A204.1 (cell line): ENCODE measurements around the gene APC.

Experiments used
- FAIRE-seq: peaks from 2 replicates; lab custom pipeline; 2012; peaks lifted over from hg19 to GRCh38; lab: Jason Lieb, UNC

The APC gene

DNA sequence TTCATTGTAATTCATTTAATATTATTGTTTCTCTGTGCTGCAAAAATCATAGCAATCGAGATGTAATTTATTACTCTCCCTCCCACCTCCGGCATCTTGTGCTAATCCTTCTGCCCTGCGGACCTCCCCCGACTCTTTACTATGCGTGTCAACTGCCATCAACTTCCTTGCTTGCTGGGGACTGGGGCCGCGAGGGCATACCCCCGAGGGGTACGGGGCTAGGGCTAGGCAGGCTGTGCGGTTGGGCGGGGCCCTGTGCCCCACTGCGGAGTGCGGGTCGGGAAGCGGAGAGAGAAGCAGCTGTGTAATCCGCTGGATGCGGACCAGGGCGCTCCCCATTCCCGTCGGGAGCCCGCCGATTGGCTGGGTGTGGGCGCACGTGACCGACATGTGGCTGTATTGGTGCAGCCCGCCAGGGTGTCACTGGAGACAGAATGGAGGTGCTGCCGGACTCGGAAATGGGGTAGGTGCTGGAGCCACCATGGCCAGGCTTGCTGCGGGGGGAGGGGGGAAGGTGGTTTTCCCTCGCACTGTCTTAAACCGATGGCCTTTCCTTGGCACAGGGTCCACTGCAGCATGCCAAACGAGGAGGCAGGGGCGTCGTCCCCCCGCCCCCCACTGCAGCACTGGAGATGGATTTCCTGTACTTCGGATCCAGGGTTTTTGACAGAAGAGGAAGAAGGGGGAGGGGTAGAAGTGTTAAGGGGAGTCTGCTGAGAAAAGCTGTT, at the start of gene APC:
Gene APC (plus strand): TSS at position 423 of the 728 bp plus-strand sequence. CDS start 17,006 bp downstream, outside the sequence.
- no peak for FAIRE-seq

GRCh38 chr5:112689155-112689909, 48.4 kb upstream of the APC start:
- no peak for FAIRE-seq

DNA sequence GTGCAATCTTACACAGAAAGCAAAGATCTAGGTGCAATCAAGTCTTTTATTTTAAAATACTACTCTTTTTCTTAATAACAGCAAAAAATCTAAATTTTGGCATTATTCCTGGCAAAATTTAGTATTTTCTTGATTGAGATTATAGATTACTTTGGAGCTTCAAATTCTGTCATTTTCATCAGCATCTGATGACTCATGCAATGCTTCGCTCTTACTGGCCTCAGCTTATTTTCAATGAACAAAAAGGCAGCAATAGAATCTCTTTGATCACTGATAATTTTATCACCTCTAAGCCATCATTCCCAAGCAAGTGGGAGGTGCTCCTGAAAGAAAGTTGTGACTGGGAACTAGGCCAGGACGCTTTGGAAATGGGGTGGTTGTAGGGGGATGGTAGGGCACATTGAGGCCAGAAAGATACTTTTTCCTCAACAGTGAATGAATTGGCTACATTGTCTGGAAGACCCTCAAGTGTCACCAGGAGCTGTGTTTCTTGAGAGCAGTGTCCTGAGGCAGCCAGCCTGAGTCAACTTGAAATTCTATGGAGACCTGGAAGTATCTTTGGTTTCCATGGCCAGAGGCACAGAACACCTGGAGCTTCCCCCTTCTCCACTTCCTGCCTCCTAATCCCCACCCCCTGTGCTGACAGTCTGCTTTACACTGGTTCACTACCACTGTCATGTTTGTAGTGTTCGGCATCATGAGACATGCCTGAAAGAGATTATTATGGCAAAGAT, 46.9 kb upstream of the APC start:
- FAIRE-seq: no peak

DNA sequence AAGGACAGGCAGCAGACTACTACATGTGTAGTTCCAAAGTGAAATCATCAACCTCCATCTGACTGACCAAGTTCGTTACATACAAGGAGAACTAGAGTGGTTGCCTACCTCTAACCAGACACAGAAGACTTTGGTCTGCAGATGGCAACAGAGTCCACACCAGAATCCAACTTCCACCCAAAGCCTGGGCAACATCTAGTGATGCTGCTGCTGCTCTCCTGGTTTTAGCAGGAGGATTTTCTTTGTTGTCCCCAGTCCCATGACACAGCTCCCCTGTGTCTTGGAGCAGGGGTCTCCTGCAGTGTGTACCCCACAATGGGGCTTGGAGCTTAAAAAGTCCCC, 46.4 kb upstream of the APC start:
- FAIRE-seq: no peak

DNA sequence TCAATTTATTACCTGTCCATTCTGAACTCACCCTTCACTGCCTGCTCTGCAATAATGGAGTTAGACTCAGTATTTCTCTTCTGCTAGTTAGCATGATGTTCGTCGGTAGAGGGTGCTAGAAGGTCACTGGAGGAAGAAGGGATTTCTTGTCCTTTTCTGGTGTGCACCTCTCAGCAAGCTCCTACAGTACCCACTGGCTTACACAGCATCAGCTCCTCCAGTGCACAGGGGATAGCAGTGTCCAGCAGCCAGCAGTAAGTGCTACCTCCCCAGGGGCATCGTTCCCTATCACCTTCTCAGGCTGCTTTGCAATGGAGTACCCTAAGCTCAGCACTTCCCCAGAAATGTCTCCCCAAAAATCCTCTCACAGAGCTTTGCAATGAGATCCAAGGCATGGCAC, 45.9 kb upstream of the APC start:
- FAIRE-seq: no peak

- no peak for FAIRE-seq
These were observed 45.2 kb upstream of the APC start for GRCh38 chr5:112692472-112692871.

DNA sequence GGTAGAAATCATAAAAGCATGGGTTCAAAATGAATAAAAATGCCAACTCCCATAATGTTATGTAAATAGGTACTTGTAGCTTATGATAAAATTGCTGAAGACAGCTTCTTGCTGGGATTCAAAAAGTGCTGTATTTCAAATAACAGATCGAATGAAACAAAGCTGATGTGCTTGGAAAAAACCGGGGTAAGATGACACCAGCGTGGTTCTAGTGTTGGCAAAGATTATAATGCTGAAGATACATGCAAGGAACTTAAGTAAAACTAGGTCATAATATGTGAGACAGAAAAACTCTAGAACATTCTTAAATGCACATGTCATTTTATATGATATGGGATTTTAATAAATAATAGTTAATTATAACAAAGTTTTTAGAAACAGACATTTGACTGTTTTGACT, 44.4 kb upstream of the APC start:
- no peak for FAIRE-seq

- no peak for FAIRE-seq
These were observed 42.6 kb upstream of the APC start for GRCh38 chr5:112694853-112695709.

DNA sequence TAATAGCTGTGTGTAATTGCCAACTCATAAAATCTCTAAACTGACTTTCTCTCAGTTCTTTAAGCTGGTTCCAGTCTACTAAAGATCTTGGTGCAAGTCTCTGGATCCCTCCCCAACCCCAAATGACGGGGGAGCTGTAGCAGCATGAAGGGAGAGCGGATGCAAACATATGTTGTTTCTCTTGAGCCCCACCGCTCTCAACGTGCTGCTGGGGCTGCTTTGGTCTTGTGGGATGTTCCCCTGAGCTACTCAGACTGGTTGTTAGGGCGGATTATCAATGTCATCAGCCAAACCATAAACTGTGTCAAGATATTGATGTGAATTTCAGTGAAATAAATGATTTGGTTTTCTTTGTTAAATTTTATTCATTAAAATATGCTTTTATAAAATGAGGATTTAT, 40.9 kb upstream of the APC start:
- no peak for FAIRE-seq

- FAIRE-seq: no peak
These were observed 40.4 kb upstream of the APC start for GRCh38 chr5:112697322-112697721.

DNA sequence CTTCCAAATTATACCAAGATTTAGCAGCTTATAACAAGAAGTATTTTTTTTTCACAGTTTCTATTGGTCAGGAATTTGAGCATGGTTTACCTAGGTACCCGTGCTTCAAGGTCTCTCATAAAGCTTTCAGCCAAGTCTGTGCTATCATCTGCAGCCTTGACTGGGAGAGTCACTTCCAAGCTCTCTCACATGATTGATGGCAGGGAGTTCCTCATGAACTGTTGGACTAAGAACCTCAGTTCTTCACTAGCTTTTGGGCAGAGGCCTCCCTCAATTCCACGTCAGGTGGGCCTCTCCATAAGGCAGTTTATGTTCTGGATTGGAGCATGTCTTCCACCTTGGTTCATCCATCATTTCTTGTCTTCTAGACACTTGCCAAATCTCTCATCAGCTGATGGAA, 39.9 kb upstream of the APC start:
- no peak for FAIRE-seq

DNA sequence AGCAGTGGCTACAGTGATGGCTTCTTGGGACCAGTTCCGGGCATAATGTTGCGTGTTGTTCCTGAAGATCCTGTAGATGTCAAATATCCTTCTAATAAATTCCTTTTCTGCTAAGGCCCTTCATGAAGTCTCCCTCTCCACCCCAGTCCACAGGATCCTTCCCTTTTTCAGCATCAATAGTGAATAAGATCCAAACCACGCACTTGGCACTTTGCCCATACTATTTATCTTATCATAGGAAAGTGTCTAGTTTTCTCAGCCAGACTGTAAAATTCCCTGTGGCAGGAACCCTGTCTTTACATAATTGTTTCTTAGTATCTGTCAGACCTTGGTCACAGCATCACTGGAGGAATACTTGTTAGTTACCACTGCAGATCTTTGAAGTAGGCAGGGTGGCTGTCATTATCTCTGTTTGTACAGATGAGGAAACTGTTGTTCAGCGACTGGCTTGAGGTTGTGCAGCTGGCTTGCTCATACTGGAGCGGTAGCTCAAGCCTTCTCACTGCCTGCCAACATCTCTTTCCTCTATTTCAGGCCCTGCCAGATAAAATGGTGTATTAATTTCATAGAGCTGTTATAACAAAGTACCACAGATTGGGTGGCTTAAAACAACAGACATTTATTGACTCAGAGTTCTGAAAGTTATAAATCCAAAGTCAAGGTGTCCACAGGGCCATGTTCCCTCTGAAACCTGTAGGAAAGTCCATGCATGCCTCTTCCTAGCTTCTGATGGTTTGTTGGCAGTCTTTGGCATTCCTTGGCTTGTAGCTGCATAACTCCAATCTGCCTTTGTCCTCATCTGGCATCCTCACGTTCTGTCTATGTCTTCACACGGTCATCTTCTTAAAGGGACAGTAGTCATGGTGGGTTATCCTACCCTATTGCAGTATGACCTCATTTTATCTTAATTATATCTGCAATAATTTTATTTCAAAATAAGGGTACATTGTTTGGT, 33.5 kb upstream of the APC start:
- FAIRE-seq: no peak

- no peak for FAIRE-seq
These were observed 31.2 kb upstream of the APC start for GRCh38 chr5:112706446-112707016.

DNA sequence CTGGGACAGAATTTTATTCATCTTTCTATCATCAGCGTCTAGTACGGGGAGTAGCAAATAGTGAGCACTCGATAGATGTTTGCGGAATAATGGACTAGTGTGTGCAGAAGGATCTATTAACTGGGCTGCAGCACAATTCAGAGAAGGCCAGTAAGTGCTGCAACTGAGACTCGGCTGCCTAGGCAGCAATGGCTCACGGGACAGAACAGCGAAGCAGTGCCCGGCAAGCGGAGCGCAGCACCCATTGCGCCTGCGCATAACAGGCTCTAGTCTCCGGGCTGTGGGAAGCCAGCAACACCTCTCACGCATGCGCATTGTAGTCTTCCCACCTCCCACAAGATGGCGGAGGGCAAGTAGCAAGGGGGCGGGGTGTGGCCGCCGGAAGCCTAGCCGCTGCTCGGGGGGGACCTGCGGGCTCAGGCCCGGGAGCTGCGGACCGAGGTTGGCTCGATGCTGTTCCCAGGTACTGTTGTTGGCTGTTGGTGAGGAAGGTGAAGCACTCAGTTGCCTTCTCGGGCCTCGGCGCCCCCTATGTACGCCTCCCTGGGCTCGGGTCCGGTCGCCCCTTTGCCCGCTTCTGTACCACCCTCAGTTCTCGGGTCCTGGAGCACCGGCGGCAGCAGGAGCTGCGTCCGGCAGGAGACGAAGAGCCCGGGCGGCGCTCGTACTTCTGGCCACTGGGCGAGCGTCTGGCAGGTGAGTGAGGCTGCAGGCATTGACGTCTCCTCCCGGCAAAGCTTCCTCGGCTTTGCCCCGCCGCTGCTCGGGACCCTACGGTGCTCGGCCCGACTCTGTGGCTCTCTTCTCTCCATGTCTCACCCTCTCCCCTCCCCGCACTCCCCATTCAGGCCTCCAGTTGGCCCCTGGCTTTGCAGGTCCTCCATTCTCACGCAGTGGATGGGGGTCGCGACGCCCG, 30.2 kb upstream of the APC start:
- FAIRE-seq: peak; percentile 81

- FAIRE-seq: no peak
These were observed 29.5 kb upstream of the APC start for GRCh38 chr5:112708103-112708622.

DNA sequence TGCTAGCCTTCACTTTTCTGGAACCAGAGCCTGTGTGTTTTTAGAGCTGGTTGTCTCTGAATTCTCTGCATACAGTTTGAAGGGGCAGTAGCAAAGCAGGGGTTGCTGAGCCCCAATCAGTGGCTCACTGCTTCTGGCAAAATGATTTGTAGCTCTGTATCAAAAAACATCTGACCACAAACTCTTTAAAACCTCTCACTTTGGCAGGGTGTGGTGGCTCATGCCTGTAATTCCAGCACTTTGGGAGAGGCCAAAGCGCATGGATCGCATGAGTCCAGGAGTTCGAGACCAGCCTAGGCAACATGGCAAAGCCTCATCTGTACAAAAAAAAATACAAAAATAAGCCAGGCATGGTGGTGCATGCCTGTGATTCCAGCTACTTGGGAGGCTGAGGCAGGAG, 28.3 kb upstream of the APC start:
- FAIRE-seq: no peak

DNA sequence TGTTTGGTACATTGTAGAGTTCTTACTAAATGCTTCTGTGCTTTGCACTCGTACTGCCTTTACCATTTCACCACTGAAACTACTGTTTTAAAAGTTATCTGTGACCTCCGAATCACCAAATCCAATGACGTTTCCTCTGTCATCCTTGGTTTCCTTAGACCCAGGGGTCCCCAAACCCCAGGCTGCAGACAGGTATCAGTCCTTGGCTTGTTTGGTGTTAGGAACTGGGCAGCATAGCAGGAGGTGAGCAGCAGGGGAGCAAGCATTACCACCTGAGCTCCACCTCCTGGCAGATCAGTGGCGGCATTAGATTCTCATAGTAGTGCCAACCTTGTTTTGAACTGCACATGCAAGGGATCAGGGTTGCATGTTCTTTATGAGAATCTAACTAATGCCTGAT, 26.8 kb upstream of the APC start:
- FAIRE-seq: no peak

- FAIRE-seq: no peak
These were observed 26.2 kb upstream of the APC start for GRCh38 chr5:112711436-112711835.

GRCh38 chr5:112713206-112713605, 24.5 kb upstream of the APC start:
- no peak for FAIRE-seq
